ENCODE results near the gene STMP1.
"Not testable (repeated sequence)": the region's sequence is repeated elsewhere in the genome, so short reads cannot be mapped to it uniquely, and the experiment has no call there.

Gene STMP1

DNA sequence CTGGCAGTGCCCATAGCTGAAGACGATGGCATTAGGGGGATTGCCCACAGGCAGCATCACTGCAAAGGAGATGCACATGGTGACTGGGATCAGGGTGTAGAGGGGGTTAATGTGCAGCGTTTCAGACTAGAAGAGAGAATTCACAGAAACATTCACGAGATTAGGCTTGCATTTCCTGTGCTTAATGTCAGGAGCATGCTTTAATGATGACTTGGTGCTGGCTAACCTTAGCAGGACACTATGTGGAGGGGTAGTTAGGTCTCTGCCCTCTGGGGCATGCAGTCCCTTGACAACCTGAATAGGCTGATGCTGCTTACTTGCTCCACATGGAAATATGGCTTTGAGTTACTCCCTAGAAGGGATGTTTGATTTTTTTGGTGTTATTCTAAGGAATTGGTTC lies 21.8 kb downstream of the STMP1 start:
- H3K4me3 ChIP-seq (ENCODE audit: low read depth, low read length): no peak overlapping the region
- TF ChIP-seq, protein P1, sequence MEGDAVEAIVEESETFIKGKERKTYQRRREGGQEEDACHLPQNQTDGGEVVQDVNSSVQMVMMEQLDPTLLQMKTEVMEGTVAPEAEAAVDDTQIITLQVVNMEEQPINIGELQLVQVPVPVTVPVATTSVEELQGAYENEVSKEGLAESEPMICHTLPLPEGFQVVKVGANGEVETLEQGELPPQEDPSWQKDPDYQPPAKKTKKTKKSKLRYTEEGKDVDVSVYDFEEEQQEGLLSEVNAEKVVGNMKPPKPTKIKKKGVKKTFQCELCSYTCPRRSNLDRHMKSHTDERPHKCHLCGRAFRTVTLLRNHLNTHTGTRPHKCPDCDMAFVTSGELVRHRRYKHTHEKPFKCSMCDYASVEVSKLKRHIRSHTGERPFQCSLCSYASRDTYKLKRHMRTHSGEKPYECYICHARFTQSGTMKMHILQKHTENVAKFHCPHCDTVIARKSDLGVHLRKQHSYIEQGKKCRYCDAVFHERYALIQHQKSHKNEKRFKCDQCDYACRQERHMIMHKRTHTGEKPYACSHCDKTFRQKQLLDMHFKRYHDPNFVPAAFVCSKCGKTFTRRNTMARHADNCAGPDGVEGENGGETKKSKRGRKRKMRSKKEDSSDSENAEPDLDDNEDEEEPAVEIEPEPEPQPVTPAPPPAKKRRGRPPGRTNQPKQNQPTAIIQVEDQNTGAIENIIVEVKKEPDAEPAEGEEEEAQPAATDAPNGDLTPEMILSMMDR (IDR thresholded peaks at IDR 0.05; ENCODE audit: control insufficient read depth, extremely low read depth, insufficient read depth): no peak
- DNase-seq (ENCODE audit: low read depth): no peak

DNA sequence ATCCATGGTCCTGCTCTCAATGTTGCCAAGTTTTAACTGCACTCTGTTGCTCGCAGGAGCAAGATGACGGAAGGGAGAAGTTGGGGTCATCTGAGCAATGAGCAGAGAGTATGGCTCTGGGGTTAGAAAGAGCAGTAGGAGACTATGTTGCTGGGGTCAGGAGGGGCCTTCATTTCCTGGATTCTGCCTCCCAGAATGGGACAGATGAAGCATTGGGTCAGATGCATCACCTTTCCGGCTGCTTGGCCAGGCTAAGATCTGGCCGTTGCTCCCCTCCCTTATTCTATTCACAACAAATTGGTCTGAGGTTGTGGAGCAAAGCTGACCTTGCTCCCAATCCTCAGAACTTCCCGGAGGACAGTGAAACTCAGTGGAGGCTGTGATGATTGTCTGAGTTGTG lies 22.4 kb downstream of the STMP1 start:
- no peak overlapping the region for H3K4me3 ChIP-seq (ENCODE audit: low read depth, low read length)

DNA sequence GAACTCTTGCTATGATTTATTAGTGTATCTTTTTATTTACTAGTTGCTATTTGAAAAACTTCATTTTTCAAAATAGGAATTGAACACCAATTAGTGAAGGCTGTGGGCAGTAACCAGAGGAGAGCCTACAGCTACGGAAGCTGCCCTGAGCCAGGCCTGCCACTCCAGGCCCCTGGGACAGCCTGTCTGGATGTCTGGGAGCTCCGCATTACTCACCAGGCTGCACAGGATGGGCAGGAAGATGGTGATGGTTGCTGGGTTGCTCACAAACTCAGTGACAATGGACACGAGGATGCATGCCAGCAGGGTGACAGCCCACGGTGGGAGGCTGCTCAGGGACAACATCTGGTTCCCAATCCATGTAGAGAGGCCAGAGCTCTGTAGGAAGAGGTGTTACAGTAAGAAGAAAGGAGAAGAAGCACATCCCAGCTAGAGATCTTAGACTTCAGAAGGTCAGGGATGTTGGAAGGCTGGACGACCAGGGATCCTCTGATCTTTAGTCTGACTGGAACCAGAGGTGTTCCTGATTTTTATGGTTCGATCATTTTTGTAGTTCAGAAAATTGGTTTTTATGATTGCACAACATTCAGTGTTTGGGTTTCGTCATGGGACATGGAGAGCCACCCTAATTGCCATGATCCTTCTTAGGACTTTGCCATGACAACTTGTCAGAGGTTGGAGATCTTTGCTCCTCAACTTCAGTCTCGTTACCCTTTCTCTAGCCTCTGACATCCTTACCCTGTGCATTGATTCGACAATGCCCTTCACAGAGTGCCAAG lies 23.2 kb downstream of the STMP1 start:
- H3K4me3 ChIP-seq (ENCODE audit: low read depth, low read length): no peak overlapping the region
- no peak for DNase-seq (ENCODE audit: low read depth)
- TF ChIP-seq, protein P1 (IDR thresholded peaks at IDR 0.05; ENCODE audit: control insufficient read depth, extremely low read depth, insufficient read depth): no peak

More for the DNA sequence above, 22.4 kb downstream of the STMP1 start:
- TF ChIP-seq, protein P1 (IDR thresholded peaks at IDR 0.05; ENCODE audit: control insufficient read depth, extremely low read depth, insufficient read depth): no peak
- no peak for DNase-seq (ENCODE audit: low read depth)

DNA sequence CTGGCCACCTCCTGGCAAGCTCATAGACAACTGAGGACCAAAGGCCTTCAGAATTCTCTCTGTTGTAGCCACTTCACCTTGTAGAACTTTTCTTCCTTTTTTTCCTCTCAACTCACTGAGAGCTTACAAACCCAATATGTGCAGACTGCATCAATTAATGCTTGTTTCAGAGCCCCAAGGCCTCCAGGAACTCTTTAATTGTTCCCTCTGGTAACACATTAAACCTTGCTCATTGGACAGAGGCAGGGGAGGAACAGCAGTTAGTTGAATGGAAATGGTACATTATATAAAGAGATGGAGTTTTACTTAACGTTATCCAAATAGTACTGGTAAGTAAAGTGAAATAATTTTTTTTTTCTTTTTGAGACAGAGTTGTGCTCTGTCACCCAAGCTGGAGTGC lies 25.2 kb downstream of the STMP1 start:
- TF ChIP-seq, protein P1 (IDR thresholded peaks at IDR 0.05; ENCODE audit: control insufficient read depth, extremely low read depth, insufficient read depth): no peak
- no peak for DNase-seq (ENCODE audit: low read depth)
- H3K4me3 ChIP-seq (ENCODE audit: low read depth, low read length): no peak overlapping the region

DNA sequence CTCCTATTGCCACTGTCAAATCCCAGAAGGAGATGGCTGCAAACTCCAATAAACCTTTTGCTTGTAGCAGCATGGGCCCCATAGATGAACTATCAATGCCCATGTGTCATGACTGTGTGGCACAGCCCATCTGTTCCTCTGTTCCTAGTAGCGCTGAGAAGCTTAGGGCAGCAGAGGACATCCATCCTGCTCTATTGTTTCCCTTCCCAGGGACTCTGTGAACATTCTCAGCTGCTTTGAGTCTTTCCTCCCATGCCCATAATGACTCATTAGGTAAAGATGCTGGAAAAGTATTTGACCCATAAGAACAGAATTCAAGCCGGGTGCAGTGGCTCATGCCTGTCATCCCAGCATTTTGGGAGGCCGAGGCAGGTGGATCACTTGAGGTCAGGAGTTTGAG lies 28.3 kb downstream of the STMP1 start:
- H3K4me3 ChIP-seq (ENCODE audit: low read depth, low read length): no peak overlapping the region
- TF ChIP-seq, protein P1 (IDR thresholded peaks at IDR 0.05; ENCODE audit: control insufficient read depth, extremely low read depth, insufficient read depth): no peak
- DNase-seq (ENCODE audit: low read depth): no peak

DNA sequence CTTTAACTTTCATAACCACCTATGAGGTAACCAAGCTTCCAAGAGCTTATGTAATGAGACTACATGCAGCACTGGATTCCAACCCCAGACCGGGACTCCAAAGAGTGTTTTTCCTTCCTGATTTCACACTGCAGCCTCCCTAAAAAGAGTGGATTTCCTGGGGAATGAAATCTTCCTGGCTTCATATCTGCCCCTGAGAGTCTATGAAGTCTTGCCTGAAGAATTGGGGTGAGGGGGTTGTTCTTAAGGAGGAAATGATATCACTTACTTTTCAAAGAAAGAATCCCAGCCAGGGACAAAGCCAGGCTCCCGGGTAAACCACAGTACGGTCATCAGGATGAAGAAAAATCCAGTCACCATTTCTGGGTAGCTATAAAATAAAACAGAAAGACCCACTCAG lies 29.7 kb downstream of the STMP1 start:
- no peak overlapping the region for H3K4me3 ChIP-seq (ENCODE audit: low read depth, low read length)
- DNase-seq (ENCODE audit: low read depth): no peak
- TF ChIP-seq, protein P1 (IDR thresholded peaks at IDR 0.05; ENCODE audit: control insufficient read depth, extremely low read depth, insufficient read depth): no peak

DNA sequence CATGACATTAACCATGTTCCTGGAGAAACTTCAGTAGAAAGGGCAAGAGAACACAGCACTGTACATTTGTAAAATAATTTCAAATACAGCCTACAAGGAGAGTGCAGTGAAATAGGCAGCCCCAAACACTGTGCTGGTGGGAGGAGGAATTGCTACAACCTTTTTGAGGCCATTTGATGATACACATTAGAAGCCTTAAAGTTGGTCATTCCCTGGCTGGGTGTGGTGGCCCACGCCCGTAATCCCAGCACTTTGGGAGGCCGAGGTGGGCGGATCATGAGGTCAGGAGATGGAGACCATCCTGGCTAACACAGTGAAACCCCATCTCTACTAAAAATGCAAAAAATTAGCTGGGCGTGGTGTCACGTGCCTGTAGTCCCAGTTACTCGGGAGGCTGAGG lies 30.3 kb downstream of the STMP1 start:
- not testable (repeated sequence) for DNase-seq (ENCODE audit: low read depth)

More for the DNA sequence above, 30.3 kb downstream of the STMP1 start:
- H3K4me3 ChIP-seq (ENCODE audit: low read depth, low read length): not testable (repeated sequence)

Measured in LNCaP clone FGC (cell line).